Measurements from ENCODE around the gene SNAP25.

Gene SNAP25

DNA sequence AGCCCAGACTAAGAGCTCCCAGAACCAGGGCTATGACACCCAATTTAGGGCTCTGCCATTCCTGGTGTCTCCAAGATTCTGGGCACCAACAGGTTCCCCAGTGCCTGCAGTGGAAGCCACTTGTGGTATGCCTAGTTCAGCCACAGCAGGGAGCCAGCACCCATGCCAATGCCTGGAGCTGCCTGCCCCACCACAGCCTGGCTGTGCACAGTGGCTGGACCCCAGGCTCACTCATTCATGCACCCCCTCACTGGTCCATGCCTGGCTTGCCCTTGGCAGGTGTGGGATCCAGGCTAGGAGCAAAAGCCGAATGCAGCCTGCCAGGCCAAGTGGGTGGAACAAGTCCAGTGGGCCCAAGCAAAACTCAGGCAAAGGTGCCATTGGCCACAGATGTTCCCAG lies 123.5 kb downstream of the SNAP25 start:
- TF ChIP-seq SPI1 (IDR thresholded peaks at IDR 0.05; ENCODE audit: borderline replicate concordance, low read depth) (no peak), GABPA (IDR thresholded peaks at IDR 0.05; ENCODE audit: low read depth) (no peak), POLR2AphosphoS5 (IDR thresholded peaks at IDR 0.05; ENCODE audit: low read depth) (no peak)
- TF ChIP-seq, protein P1, sequence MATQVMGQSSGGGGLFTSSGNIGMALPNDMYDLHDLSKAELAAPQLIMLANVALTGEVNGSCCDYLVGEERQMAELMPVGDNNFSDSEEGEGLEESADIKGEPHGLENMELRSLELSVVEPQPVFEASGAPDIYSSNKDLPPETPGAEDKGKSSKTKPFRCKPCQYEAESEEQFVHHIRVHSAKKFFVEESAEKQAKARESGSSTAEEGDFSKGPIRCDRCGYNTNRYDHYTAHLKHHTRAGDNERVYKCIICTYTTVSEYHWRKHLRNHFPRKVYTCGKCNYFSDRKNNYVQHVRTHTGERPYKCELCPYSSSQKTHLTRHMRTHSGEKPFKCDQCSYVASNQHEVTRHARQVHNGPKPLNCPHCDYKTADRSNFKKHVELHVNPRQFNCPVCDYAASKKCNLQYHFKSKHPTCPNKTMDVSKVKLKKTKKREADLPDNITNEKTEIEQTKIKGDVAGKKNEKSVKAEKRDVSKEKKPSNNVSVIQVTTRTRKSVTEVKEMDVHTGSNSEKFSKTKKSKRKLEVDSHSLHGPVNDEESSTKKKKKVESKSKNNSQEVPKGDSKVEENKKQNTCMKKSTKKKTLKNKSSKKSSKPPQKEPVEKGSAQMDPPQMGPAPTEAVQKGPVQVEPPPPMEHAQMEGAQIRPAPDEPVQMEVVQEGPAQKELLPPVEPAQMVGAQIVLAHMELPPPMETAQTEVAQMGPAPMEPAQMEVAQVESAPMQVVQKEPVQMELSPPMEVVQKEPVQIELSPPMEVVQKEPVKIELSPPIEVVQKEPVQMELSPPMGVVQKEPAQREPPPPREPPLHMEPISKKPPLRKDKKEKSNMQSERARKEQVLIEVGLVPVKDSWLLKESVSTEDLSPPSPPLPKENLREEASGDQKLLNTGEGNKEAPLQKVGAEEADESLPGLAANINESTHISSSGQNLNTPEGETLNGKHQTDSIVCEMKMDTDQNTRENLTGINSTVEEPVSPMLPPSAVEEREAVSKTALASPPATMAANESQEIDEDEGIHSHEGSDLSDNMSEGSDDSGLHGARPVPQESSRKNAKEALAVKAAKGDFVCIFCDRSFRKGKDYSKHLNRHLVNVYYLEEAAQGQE (IDR thresholded peaks at IDR 0.05; ENCODE audit: insufficient replicate concordance, low read depth) = no peak
- TF ChIP-seq, protein P2, sequence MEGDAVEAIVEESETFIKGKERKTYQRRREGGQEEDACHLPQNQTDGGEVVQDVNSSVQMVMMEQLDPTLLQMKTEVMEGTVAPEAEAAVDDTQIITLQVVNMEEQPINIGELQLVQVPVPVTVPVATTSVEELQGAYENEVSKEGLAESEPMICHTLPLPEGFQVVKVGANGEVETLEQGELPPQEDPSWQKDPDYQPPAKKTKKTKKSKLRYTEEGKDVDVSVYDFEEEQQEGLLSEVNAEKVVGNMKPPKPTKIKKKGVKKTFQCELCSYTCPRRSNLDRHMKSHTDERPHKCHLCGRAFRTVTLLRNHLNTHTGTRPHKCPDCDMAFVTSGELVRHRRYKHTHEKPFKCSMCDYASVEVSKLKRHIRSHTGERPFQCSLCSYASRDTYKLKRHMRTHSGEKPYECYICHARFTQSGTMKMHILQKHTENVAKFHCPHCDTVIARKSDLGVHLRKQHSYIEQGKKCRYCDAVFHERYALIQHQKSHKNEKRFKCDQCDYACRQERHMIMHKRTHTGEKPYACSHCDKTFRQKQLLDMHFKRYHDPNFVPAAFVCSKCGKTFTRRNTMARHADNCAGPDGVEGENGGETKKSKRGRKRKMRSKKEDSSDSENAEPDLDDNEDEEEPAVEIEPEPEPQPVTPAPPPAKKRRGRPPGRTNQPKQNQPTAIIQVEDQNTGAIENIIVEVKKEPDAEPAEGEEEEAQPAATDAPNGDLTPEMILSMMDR (IDR thresholded peaks at IDR 0.05; ENCODE audit: insufficient read depth, low read length) = no peak
- H3K27ac ChIP-seq (replicated peaks) = no peak overlapping the region
- no peaks in the 10 kb centered on the region for H3K27me3 ChIP-seq (ENCODE audit: insufficient read depth, poor library complexity, severe bottlenecking)
- no peak for DNase-seq (ENCODE audit: low read depth in 1 of 2, low spot score in 1 of 2)
- H3K4me3 ChIP-seq (replicated peaks; ENCODE audit: insufficient read depth, low read length) = no peak overlapping the region

DNA sequence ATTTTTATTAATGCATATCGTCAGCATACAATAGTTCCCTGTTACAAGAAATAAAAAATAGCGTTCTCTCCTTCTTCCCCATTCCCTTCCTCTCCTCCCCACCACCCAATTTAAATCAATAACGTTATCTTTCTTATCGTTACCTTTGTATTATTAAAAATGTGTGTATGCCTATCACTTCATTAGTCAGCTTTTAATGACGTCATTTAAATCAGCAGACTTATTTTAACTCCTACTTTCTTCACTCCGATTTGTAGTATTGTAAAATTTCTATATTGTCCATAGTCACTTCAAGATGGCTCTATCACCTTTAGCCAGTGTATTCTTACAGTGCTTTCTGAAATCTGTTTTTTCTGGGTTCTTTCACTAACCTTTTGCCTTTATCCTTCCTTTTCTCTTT lies 126.3 kb downstream of the SNAP25 start:
- no peak overlapping the region for H3K4me3 ChIP-seq (replicated peaks; ENCODE audit: insufficient read depth, low read length)
- H3K27ac ChIP-seq (replicated peaks) = no peak overlapping the region
- no peaks in the 10 kb centered on the region for H3K27me3 ChIP-seq (ENCODE audit: insufficient read depth, poor library complexity, severe bottlenecking)
- TF ChIP-seq POLR2AphosphoS5 (IDR thresholded peaks at IDR 0.05; ENCODE audit: low read depth) (no peak), GABPA (IDR thresholded peaks at IDR 0.05; ENCODE audit: low read depth) (no peak), SPI1 (IDR thresholded peaks at IDR 0.05; ENCODE audit: borderline replicate concordance, low read depth) (no peak)
- TF ChIP-seq, protein P2 (IDR thresholded peaks at IDR 0.05; ENCODE audit: insufficient read depth, low read length) = no peak
- TF ChIP-seq, protein P1 (IDR thresholded peaks at IDR 0.05; ENCODE audit: insufficient replicate concordance, low read depth) = no peak
- no peak for DNase-seq (ENCODE audit: low read depth in 1 of 2, low spot score in 1 of 2)

DNA sequence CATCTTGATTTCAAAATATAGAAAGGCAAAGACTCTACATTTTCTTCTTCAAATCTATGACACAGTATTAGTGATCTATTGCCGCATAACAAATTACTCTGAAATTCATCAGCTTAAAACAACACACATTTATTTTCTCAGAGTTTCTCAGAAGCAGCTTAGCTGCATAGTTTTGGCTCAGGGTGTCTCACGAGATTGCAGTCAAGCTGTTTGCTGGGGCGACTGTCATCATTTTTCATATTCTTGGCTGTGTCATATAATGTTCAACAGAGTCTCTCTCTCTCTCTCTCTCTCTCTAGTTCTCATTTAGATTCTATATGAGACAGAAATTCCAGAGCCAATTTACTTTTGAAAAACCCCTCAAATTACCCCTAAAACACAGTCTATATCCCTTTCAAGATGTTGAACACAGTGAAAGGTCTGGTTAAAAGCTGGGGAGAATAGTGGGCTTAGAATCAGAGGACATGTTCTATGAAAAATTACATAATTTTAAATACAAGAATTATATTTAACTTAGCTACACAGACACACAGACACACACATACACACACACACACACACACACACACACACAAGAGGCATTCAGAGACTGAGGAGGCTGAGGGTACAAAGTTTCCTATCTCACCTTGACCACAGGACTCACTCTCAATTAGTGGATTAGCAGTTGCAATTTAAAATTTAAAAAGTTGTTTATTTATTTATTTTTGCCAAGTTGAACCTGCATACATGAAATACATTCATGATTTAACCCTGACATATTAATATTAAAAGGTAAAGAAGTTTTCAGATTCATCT lies 128.7 kb downstream of the SNAP25 start:
- DNase-seq (ENCODE audit: low read depth in 1 of 2, low spot score in 1 of 2) = no peak
- H3K27me3 ChIP-seq (ENCODE audit: insufficient read depth, poor library complexity, severe bottlenecking) = no peaks in the 10 kb centered on the region
- TF ChIP-seq POLR2AphosphoS5 (IDR thresholded peaks at IDR 0.05; ENCODE audit: low read depth) (no peak), SPI1 (IDR thresholded peaks at IDR 0.05; ENCODE audit: borderline replicate concordance, low read depth) (no peak), GABPA (IDR thresholded peaks at IDR 0.05; ENCODE audit: low read depth) (no peak)
- TF ChIP-seq, protein P2 (IDR thresholded peaks at IDR 0.05; ENCODE audit: insufficient read depth, low read length) = no peak
- TF ChIP-seq, protein P1 (IDR thresholded peaks at IDR 0.05; ENCODE audit: insufficient replicate concordance, low read depth) = no peak
- no peak overlapping the region for H3K4me3 ChIP-seq (replicated peaks; ENCODE audit: insufficient read depth, low read length)
- H3K27ac ChIP-seq (replicated peaks) = no peak overlapping the region

All from HL-60 (cell line).